ENCODE results near the gene ACADVL.

DNA sequence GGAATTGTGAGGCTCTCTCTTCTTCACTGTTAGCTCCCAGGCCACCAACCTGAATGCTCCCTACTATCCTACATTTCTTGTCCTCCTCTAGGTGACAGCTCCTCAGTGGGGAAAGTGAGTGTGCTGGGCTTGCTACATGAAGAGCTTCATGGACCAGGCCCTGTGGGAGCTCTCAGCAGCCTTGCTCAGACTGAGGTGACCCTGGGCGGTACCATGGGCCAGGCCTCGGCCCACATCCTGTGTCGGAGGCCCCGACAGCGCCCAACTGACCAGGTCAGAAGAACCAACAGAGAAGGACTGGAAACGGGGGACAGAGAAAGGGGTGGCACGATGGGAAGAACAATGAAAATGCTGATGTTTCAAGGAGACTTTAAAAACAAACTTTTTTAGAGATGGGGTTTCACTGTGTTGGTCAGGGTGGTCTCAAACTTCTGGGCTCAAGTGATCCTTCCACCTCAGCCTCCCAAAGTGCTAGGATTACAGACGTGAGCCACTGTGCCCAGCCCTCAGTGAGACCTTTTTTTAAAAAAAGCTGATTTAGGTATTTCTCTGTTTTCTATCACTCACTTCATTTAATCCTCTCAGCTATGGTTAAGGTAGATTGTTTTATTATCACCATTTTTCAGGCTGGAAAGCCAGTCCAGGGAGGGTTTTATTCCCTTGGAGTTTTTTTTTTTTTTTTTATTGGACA, 37.2 kb downstream of the ACADVL start:
- no peak for TF ChIP-seq YY1 (IDR thresholded peaks at IDR 0.05; ENCODE audit: insufficient read depth, insufficient read length)
- TF ChIP-seq ZNF274 (IDR thresholded peaks at IDR 0.05; ENCODE audit: low read depth, low read length), result no peak

All from NT2/D1 (cell line).